ENCODE results near the gene MST1.

MST1 gene

DNA sequence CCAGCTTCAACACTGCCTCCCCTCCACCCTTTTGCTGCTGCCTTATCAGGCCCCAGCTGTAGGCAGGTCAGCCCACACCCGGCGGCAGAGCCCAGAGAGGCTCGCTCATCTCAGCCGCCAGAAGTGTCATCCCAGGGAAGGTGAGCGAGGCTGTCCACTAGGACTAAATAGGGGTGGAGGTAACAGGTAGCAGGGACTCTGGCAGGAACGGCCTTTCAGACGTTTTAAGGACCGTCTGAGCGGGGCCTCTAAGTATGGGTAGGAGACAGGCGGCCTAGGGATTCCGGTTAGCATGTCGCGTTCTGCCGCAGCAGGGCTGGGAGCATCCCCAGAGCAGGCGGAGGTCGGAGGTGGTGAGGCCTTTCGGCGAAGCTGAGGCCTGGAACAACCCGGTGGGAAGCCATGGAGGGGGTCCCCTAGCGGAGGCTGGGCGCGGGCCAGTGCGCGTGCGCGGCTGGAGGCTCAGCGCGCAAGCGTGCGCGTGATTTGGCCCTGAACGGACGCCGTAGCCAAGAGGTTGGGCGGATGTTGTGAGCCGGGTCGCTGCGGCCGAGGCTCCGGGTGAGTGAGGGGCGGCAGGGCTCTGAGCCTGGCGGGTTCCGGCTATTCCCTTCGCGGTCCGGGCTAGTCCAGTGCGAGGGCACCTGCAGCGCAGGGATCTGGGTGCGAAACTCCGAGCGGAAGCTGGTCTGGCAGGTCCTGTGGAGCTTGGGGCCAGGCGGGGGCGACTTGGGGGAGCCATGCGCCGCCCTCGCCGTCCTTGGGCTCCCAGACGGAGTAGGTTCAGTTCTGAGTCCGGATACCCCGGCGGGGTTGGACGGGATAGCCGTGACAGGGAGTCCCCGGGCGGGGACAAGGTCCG lies at the start of gene MST1, which contains the start of gene RNF123:
TSS of gene MST1 (minus strand) at position 429 of the 862 bp plus-strand sequence. CDS start 783 bp downstream, outside the sequence.
TSS of gene RNF123 (plus strand) at position 512 of the 862 bp plus-strand sequence. CDS start 1,609 bp downstream, outside the sequence.
- peak; percentile 90 for DNase-seq (ENCODE audit: low read depth)

DNA sequence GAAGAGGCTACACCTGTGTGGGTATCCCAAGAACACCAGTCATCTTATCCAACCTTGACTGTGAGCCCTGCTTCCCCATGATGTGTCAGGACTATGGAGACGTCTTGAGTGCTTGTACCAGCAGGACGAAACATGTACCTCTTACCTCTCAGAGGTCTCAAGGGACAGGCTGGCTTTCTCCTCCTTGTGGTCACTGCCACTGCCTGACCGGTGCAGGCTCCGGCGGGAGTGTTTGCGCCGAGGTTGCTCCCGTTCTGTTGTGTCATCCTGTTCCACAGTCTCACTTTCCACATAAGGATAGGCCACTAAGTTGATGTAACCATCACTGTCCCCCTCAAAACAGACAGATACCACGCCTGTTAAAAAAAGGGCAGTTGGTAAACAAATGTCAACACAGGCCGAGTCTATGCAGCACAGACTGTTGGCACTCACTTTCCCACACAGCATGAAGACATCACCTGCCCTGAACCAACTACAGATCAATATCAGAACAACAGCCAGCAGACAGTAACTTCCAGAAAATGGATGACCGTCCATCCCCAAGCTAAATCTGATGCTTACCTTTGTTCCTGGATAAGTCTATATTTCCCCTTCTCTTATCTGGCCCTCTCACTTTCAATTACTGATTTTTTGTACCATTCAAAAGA lies 48.9 kb upstream of the MST1 start:
- DNase-seq (ENCODE audit: low read depth): no peak

DNA sequence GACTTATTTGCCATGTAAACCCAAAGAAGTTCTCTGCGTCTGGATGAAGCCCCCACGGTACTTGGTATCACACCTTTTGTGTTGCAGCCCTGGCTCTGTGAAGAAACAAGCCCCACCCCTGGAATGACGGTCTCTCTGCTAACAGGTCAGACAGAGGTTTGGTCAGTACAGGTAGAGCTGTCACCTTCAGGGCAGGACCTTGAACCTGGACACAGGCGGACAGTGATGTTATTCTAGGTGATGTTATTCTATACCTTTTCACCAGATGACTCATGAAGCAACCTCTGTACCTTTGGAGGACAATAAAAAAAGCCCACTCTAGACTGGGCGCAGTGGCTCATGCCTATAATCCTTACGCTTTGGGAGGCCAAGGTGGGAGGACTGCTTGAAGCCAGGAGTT lies 45.5 kb upstream of the MST1 start:
- DNase-seq (ENCODE audit: low read depth): no peak

DNA sequence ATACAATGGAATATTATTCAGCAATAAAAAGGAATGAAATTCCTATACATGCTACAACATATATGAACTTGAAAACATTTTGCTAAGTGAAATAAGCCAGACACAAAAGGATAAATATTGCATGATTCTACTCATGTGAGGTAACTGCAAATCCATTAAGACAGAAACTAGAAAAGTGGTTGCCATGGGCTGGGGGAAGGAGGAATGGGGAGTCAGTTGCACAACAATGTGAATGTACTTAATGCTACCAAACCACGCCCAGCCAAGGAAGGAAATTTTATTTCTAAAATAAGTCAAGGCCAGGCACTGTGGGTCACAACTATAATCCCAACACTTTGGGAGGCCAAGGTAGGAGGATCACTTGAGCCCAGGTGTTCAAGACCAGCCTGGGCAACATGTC lies 44.3 kb upstream of the MST1 start:
- no peak for DNase-seq (ENCODE audit: low read depth)

DNA sequence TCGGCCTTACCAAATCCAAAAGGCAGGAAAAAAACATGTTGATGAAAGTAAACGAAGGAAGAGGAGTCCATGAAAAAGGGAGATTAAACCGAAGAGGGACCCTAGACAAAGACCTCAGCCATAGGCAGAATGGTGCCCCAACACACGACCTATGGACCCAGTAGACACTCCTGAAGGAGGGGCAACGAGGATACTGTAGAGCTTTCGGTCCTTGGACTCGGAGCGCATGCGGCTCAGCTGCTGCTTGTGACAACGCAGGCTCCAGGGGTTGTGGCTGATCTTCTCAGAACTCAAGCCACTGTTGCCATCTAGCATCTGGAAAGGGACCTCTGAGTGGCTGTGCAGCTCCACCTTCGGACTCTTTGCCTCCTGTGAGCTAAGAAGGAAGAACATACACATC lies 43.3 kb upstream of the MST1 start:
- no peak for DNase-seq (ENCODE audit: low read depth)

DNA sequence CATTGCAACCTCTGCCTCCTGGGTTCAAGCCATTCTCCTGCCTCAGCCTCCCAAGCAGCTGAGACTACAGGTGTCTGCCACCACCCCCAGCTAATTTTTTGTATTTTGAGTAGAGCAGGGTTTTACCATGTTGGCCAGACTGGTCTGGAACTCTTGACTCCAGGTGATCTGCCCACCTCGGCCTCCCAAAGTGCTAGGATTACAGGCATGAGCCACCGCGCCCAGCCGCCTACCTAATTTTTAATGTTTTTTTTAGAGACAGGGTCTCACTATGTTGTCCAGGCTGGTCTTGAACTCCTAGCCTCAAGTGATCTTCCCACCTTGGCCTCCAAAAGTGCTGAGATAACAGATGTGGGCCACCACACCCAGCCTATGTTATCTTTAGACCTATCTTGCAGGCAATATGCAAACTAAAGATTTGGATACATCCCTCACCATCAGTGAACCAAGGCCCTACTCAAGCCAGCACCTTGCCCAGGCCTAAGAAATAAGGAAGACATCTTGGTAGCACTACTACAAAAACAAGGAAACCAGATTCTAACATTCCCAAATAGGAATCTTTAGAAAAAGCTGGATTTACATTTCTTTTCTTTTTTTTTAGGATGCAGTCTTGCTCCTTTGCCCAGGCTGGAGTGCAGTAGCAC lies 40.8 kb upstream of the MST1 start:
- no peak for DNase-seq (ENCODE audit: low read depth)

DNA sequence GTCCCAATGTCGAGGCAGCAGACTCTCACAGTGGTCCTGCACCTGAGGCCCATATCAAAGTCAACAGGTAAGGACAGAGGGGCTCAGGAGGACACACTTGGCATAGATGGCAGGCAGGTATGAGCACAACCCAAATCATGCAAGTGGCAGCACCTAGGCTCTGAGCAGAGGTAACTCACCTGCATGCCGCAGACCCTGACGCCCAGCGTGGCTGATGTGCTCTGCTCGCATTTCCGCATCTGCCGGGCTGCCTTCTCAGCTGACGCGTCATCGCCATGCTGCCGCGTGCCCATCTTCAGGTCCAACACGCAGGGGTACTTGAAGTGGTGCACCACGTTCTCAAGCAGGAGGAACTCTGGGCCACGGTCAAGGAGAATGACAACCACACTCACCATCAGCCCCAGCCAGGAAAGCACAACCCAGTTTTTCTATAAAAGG lies 38.7 kb upstream of the MST1 start:
- DNase-seq (ENCODE audit: low read depth): no peak

DNA sequence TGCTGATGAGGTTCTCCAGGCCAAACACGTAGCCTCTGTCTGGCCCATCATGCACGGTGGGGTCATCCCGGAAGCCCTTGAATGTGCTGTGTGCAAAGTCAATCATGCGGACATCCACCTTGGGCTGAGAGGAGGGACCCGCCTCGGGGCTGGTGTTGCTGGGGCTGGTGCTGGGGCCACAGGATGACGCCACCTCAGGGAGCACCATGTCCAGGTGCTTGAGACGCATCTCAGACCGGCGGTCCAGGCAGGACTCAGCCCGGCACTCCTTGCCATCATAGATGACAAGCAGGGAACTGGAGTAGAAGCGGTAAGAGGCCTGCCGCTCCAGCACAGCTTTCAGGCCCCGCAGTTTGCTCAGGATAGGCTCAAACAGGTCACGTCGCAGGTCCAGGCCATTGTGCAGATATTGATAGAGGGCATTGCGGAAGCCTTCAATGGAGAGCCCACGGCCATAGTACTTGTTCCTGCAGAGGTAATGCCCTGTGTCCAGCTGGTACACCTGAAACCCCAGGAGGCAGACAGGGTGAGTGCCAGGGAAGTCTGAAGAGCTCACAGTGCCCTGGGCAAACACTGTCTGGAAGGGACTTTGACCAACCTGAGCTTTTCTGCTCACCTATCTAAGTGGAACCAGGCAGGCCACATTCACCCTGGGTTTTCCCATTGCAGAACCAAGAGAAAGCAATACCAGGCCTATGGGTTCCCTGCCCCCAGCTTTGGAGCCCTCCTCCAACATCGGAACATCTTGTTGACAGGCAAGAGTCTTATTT lies 38.1 kb upstream of the MST1 start:
- DNase-seq (ENCODE audit: low read depth): no peak

DNA sequence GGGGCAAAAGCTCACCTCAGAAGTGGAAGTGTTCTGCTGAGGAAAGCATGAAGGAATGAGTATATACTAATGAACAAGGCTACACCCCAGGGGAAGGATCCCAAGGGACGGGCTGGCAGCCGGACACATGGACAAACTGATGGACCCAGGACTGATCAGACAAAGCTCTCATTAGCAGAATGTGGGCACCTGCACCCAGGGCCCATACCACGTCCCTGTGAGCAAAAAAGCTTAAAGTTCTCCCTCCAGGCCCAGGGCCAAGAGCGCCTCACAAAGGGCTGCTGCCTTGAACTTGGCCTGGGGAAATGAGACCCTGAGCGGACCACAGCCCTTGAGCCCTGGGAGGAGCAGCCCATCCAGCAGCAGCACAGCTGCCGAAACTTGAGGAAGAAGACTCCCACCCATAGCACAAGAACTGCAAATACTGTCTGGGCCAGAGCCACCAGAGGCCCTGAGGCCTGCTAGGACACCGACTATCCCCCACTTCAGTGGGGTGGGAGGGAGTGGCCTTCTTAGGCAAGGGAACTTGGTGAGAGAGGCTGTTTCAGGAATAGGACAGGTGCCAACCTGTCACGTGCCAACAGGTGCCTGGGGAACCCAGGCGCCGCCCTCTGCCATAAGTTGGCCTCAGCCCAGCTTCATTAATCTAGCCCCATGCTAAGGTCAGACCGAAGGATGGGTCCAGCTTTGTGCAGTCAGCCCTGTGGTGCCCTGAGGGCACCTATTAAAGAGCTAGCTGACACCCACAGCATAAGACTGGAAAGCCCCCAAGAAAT lies 36.8 kb upstream of the MST1 start:
- DNase-seq (ENCODE audit: low read depth): no peak

DNA sequence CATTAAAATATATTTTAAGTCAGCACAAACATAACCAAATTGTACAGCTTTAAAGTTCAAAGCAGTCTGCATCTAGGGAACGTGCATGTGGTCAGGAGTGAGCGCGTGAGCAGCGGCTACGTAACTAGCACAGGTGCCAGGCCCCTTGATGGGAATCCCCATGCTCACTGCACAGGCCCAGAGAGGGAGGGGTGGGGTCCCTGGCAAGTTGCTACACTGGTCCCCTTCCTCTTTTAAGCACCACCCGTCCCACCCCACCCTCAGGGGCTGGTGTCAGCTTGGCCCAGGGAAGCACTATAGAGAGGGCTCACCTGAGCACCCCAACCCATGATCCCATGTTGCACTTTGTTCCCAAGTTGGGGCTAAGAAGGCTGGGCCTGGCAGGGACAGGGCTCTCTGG lies 35.3 kb upstream of the MST1 start:
- no peak for DNase-seq (ENCODE audit: low read depth)

DNA sequence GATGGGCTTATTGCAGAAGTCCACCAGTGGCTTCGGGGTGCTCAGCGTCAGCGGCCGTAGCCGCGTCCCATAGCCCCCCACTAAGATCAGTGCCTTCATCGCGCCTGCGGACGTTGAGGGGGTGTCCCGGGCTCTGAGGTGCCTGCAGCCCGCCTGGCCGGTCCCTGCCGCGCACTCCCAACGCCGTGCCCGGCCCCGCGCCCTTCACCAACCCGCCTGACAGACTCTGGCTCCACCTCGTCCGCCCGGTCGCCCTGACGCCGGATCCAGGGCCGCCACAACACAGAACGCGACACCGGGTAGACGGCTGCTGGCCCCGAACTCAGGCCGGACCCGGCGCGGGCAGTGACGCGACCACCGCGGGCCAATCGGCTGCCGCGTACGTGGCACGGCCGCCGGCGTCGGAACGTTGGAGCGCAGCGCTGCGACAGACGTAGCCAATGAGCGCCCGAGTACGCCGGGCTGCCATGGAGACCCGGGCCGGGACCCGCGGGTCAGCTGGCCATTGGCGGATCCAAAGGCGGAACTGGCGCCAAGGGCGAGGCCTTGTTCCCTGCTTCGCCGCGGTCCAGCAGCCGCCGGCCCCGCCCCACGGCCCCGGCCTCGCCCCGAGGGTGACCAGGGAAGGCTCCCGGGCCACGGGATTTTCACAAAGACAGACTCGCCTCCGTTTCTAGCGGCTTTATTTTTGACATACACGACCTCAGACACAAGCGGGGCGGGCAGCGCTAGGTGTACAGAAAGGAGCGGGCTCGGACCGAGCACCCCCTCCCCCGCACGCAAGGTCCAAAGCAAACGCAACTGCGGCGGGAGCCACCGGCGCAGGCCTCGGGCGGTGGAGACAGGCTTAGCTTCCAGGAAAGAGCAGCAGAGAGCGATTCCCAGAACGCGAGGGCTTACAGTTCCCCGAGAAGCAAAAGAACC lies 34.6 kb upstream of the MST1 start, which contains the start of gene GMPPB:
TSS of gene GMPPB (minus strand) at position 324 of the 924 bp plus-strand sequence. CDS start at position 99, 225 bp downstream.
- peak; percentile 92 for DNase-seq (ENCODE audit: low read depth)

DNA sequence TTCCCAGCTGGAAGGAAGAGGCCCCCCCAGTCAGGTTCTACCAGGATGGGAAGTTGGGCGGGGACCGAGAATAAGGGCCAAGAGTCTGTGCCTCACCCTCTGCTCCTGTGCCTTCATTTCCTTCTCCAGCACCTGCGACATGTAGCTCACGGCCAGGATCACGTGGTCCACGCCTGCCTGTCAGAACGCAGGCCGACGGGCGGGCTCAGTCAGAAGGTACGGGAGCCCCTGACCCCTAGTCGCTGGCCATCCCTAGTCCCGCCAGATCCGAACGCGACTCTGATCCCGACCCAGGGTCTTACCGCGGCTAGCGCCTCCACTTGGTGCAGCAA lies 34.0 kb upstream of the MST1 start:
- peak; percentile 39 for DNase-seq (ENCODE audit: low read depth)

DNA sequence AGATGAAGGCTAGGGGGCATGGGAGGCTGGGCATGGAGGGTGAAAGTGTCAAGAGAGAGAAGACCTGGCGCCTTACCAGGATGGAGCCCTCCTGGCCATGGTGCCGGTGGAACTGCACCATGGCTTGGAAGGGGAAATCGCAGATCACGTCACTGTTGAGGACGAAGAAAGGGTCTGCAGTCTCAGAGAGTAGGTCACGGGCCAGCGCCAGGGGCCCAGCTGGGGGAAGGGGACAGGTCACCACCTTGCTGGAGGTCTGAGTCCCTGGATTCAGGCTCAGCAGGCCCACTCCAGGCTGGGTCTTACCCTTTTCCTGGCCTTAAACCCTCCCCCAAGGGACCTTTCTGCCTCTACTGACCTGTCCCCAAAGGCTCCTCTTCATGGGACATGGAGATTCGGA lies 33.6 kb upstream of the MST1 start:
- DNase-seq (ENCODE audit: low read depth): no peak

DNA sequence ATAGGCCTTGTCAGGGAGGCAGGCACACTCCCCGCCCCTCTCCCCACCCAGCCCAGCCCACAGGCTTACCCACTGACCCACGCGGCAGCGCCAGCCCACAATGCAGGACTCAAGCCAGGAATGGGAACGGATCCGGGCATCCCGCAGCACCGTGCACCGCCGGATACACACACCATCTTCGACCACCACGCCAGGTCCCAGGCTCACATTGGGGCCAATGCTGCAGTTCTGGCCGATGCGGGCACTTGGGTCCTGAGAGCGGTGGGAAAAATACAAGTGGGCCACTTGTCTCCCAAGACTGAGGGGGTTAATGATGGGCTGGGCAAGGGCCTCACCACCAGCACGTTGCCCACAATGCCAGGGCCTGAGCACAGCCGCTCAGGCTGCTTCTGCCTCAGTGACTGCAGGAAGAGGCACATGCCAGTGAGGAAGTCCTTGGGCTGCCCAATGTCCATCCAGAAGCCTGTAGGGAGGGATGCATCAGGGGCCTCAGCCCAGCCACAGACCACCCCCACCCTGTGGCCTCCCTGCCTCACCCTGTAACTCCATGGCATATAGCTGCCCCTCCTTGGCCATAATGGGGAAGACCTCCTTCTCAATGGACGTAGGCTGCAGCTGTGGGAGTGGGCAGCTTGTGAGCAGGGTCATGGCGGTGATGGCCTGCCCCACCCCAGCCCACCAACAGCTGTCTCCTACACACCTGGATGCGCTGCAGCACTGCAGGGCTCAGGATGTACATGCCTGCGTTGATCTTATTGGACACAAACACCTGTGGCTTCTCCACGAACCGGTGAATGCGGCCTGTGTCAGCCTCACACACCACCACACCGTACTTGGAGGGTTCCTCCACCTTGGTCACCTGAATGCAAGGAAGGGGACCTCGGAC lies 32.9 kb upstream of the MST1 start:
- no peak for DNase-seq (ENCODE audit: low read depth)

DNA sequence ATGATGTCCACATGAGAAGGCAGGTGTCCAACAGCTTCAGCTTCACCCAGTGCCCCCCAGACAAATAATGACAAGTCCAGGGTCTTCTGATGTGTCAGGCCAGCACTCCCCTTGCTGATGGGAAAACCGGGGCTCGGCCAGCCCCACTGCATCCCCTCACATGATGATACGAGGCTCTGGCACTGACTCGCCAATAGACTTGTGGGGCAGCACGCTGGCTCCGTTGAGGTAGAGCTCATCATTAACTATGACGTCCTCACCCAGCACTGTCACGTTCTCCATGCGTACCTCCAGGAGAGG lies 32.3 kb upstream of the MST1 start:
- DNase-seq (ENCODE audit: low read depth): no peak

DNA sequence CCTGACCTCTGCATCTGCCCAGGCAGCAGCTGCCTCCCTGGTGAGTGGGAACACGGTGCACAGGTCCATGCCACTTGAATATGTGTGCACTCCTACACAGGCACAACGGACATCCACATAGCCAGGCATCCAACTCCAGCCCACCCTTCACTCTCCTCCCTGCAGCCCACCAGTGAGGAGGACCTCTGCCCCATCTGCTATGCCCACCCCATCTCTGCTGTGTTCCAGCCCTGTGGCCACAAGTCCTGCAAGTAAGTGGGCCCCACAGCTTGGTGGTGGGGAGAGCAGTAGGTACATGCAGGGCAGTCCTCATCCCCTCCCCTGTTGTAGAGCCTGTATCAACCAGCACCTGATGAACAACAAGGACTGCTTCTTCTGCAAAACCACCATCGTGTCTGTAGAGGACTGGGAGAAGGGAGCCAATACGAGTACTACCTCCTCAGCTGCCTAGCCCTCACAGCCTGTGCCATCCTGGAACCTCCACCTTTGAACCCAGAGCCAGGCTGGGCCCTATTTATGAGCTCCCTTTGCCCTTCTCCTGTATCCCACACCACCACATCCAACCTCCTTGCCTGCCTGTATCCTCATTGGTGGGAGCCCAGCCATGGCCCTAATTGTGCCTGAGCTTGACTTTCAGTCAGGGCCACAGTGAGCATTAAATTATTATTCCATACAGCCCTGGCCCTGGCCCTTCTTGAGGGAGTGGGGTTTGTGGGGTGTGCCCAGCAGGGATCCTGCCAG lies 31.8 kb upstream of the MST1 start:
- DNase-seq (ENCODE audit: low read depth): no peak

DNA sequence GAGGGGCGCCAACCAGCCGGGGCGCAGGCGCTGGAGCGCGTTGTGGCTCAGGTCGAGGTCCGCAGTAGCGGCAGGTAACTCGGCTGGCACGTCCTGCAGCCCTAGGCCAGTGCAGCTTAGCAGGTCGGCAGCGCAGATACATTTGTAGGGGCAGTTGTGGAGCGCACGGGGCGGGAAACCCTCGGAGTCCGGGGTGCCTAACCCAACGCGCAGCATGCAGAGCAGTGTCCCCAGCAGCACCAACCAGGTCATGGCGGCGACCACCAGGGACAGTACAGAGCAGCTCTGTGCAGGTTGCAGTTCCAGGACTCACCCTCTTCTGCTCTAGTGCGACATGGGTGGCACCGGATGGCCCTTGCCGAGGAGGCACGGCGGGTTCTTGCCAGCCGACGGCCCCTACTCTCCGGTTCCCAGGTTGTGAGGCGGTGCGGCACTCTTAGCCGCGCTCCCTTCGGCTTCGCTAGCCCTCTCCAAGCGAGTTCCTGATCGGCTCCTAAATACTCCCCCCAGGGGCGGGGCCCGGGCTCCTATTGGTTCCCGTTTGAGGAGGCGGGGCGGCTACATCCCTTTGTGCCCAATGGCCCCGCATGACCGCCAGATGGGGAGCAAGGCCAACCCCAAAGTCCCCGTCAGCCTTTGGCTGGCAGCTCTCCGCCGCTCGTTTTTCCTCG lies 30.1 kb upstream of the MST1 start, which contains the start of gene AMIGO3:
TSS of gene AMIGO3 (minus strand) at position 471 of the 671 bp plus-strand sequence. CDS start at position 252, 219 bp downstream.
- DNase-seq (ENCODE audit: low read depth): peak; percentile 87

DNA sequence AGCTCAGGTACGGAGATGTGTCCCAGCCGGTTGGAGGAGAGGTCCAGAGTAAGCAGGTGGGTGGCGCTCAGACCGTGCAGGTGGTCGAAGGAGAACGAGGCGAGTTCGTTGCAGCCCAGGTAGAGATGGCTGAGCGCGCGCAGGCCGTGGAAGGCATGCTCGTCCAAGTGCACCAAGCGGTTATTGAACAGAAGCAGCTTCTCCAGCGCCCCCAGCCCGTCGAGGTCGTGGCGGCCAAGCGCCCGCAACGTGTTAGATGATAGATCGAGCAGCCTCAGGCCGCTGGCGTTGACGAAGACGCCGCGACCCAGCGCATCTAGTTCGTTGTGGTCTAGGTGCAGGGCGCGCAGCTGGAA lies 29.6 kb upstream of the MST1 start:
- no peak for DNase-seq (ENCODE audit: low read depth)

Measured in activated T-cell treated with anti-CD3 and anti-CD28 coated beads for 24 hours (primary cell).